ENCODE data around the gene KIF6. TPM values are rescaled to one million over a fixed set of nuclear protein-coding genes. Genes with fewer than 3 reads are reported as not detected.

Gene KIF6
- total and polyA plus RNA-seq, 5 donors = 0.25 to 1.4 (median 0.43) TPM

DNA sequence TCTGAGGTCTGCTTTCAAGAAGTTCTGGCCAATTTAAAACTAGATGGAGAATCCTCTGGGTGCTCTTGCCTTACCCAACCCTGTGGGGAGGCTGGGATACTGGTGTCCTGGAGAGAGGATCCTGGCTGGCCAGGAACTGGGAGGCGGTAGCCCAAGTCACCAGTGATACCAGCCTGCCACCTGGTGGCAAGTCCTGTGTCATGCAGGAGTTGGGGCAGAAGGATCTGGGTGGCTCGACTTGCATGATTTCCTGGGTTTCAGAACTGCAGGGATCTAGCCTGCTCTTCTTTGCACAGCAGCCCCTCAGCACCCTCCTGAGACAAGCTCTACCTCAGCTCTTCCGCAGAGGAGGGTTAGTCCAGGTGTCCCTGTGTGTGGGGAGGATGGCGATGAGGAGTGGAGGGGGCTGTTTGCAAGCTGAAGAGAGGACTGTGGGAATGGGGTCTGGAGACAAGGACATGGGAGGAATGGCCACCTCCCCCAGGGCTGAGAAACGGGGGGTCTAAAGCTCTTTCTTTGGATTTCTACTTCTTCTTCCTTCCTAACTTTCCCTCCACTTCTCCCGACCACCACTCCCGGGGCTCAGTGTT lies 415.2 kb downstream of the KIF6 start:
- intact Hi-C loops (cut with DNase I) = loop anchor here (5.0 to 10.0 kb wide), 5 partner anchors 225 to 435 kb away; no protein-coding TSS in a partner anchor
- Histone ChIP-seq H3K4me1 (ENCODE audit: control insufficient read depth, insufficient read depth, low read length) (no peaks in the 10 kb centered on the region), H3K4me3 (ENCODE audit: low read length) (no peak overlapping the region), H3K27me3 (ENCODE audit: control insufficient read depth, insufficient read depth) (no peaks in the 10 kb centered on the region), H3K9me3 (ENCODE audit: control insufficient read depth, low read length) (no peaks in the 10 kb centered on the region), H3K27ac (ENCODE audit: low read length) (no peak overlapping the region)
- WGBS = 34% methylated on average over 7 of the region's 7 CpGs
- DNase-seq (peak; percentile 74 to 90 (median 87)), ATAC-seq (peak; percentile 50 to 68)

- ATAC-seq = no peak
- intact Hi-C loops (cut with DNase I) = loop anchor here (5.0 to 10.0 kb wide), 4 partner anchors 223 to 433 kb away; no protein-coding TSS in a partner anchor
- no peak for DNase-seq
- H3K4me1 ChIP-seq (ENCODE audit: control insufficient read depth, insufficient read depth, low read length) = no peaks in the 10 kb centered on the region
- H3K27me3 ChIP-seq (ENCODE audit: control insufficient read depth, insufficient read depth) = no peaks in the 10 kb centered on the region
- H3K27ac ChIP-seq (ENCODE audit: low read length) = no peak overlapping the region
- WGBS = 82% methylated on average over 3 of the region's 3 CpGs
- H3K9me3 ChIP-seq (ENCODE audit: control insufficient read depth, low read length) = no peaks in the 10 kb centered on the region
- no peak overlapping the region for H3K4me3 ChIP-seq (ENCODE audit: low read length)
Observed at GRCh38 chr6:39307462-39307861, 417.7 kb downstream of the KIF6 start.

DNA sequence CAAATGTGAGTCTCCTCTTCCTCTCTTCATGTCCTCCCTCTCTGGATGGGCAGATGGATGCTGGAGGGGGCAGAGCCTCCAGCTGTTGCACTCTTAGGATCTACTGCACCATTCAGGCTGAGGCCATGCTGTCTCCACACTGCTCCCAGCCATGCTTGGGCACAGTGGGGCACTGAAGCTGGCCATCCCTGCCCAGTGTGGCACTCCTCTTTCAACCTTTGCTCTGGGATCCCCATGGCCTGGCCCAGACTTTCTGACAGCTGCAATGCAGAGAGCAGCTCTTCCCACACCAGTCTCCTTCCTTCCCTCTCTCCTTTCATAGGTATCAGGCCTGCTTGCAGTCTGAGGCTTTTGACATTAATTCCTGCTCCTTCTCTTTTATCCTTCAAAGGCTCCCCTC lies 420.3 kb downstream of the KIF6 start:
- no peaks in the 10 kb centered on the region for H3K4me1 ChIP-seq (ENCODE audit: control insufficient read depth, insufficient read depth, low read length)
- ATAC-seq (no peak), DNase-seq (no peak)
- H3K4me3 ChIP-seq (ENCODE audit: low read length) = no peak overlapping the region
- intact Hi-C loops (cut with DNase I) = loop anchor here (2.0 to 10.0 kb wide), 7 partner anchors 136 to 433 kb away; no protein-coding TSS in a partner anchor
- no peak overlapping the region for H3K27ac ChIP-seq (ENCODE audit: low read length)
- no peaks in the 10 kb centered on the region for H3K27me3 ChIP-seq (ENCODE audit: control insufficient read depth, insufficient read depth)
- H3K9me3 ChIP-seq (ENCODE audit: control insufficient read depth, low read length) = no peaks in the 10 kb centered on the region

GRCh38 chr6:39303425-39304153 lies 421.6 kb downstream of the KIF6 start:
- no peaks in the 10 kb centered on the region for H3K4me1 ChIP-seq (ENCODE audit: control insufficient read depth, insufficient read depth, low read length)
- no peaks in the 10 kb centered on the region for H3K27me3 ChIP-seq (ENCODE audit: control insufficient read depth, insufficient read depth)
- intact Hi-C loops (cut with DNase I) = loop anchor here (2.0 to 10.0 kb wide), 7 partner anchors 135 to 431 kb away; no protein-coding TSS in a partner anchor
- no peaks in the 10 kb centered on the region for H3K9me3 ChIP-seq (ENCODE audit: control insufficient read depth, low read length)
- no peak overlapping the region for H3K27ac ChIP-seq (ENCODE audit: low read length)
- peak in 1 of 3 donors; percentile 46 for DNase-seq
- H3K4me3 ChIP-seq (ENCODE audit: low read length) = no peak overlapping the region
- WGBS = 85% methylated on average over 30 of the region's 30 CpGs
- ATAC-seq = no peak

GRCh38 chr6:39302669-39303424 lies 422.4 kb downstream of the KIF6 start:
- DNase-seq = peak; percentile 84 to 95 (median 93)
- Histone ChIP-seq H3K4me1 (ENCODE audit: control insufficient read depth, insufficient read depth, low read length) (no peaks in the 10 kb centered on the region), H3K4me3 (ENCODE audit: low read length) (no peak overlapping the region), H3K27me3 (ENCODE audit: control insufficient read depth, insufficient read depth) (no peaks in the 10 kb centered on the region), H3K9me3 (ENCODE audit: control insufficient read depth, low read length) (no peaks in the 10 kb centered on the region), H3K27ac (ENCODE audit: low read length) (no peak overlapping the region)
- peak; percentile 86 to 91 for ATAC-seq
- WGBS = 7% methylated on average over 11 of the region's 11 CpGs
- intact Hi-C loops (cut with DNase I) = loop anchor here (2.0 to 10.0 kb wide), 6 partner anchors 136 to 431 kb away; no protein-coding TSS in a partner anchor

DNA sequence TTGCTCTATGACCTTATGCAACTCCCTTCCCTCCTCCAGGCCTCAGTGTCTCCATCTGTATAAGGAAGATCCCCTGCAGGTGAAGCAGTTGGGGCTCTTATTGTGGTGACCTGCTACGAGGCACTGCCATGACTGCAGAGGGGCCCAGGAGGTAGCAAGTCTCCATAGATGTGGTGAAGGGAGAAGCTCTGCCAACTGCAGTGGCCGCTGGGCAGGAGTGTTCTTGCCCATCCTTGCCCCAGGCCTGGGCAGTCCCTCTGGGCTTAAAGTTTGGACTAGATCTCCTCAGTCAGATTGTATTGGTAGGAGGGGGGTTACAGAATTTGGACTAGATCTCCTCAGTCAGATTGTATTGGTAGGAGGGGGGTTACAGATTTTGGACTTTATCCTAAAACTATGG lies 423.2 kb downstream of the KIF6 start:
- ATAC-seq (no peak), DNase-seq (no peak)
- Histone ChIP-seq H3K9me3 (ENCODE audit: control insufficient read depth, low read length) (no peaks in the 10 kb centered on the region), H3K4me3 (ENCODE audit: low read length) (no peak overlapping the region), H3K27ac (ENCODE audit: low read length) (no peak overlapping the region), H3K27me3 (ENCODE audit: control insufficient read depth, insufficient read depth) (no peaks in the 10 kb centered on the region), H3K4me1 (ENCODE audit: control insufficient read depth, insufficient read depth, low read length) (no peaks in the 10 kb centered on the region)
- 95% methylated on average over 2 of the region's 2 CpGs for WGBS
- intact Hi-C loops (cut with DNase I) = loop anchor here (2.0 to 10.0 kb wide), 6 partner anchors 135 to 430 kb away; no protein-coding TSS in a partner anchor

- WGBS = 65% methylated on average over 7 of the region's 7 CpGs
- no peak for ATAC-seq
- no peaks in the 10 kb centered on the region for H3K27me3 ChIP-seq (ENCODE audit: control insufficient read depth, insufficient read depth)
Observed at GRCh38 chr6:39301606-39302005, 423.6 kb downstream of the KIF6 start.

DNA sequence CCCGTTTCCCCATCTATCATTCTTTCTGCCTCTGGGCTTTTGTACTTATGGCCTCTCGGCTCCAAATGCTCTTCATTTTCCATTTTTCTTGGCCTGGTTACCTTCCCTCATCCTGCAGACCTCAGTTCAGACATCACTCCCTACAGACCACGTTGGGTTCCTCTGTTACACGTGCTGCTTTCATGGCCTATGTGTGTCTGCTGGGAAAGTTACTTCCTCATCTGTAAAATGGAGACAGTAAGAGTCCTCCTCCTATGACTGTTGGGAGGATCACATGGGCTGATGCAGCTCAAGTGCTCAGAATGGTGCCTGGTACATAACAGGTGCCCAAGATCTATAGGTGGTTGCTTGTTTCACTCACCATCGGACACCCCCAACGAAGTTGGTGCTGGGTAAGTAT lies 424.5 kb downstream of the KIF6 start:
- peaks cover 2% of the 10 kb centered on the region for H3K4me1 ChIP-seq (ENCODE audit: control insufficient read depth, insufficient read depth, low read length)
- no peak overlapping the region for H3K4me3 ChIP-seq (ENCODE audit: low read length)
- 81% methylated on average over 6 of the region's 6 CpGs for WGBS
- intact Hi-C loops (cut with DNase I) = loop anchor here (5.0 to 10.0 kb wide), 5 partner anchors 133 to 428 kb away; no protein-coding TSS in a partner anchor
- H3K27me3 ChIP-seq (ENCODE audit: control insufficient read depth, insufficient read depth) = no peaks in the 10 kb centered on the region
- no peak overlapping the region for H3K27ac ChIP-seq (ENCODE audit: low read length)
- no peaks in the 10 kb centered on the region for H3K9me3 ChIP-seq (ENCODE audit: control insufficient read depth, low read length)
- ATAC-seq (no peak), DNase-seq (no peak)

More at GRCh38 chr6:39301606-39302005, 423.6 kb downstream of the KIF6 start:
- Histone ChIP-seq H3K27ac (ENCODE audit: low read length) (no peak overlapping the region), H3K4me3 (ENCODE audit: low read length) (no peak overlapping the region), H3K9me3 (ENCODE audit: control insufficient read depth, low read length) (no peaks in the 10 kb centered on the region), H3K4me1 (ENCODE audit: control insufficient read depth, insufficient read depth, low read length) (no peaks in the 10 kb centered on the region)
- peak in 2 of 3 donors; percentile 32 to 77 for DNase-seq
- intact Hi-C loops (cut with DNase I) = loop anchor here (2.0 to 10.0 kb wide), 6 partner anchors 134 to 429 kb away; no protein-coding TSS in a partner anchor

DNA sequence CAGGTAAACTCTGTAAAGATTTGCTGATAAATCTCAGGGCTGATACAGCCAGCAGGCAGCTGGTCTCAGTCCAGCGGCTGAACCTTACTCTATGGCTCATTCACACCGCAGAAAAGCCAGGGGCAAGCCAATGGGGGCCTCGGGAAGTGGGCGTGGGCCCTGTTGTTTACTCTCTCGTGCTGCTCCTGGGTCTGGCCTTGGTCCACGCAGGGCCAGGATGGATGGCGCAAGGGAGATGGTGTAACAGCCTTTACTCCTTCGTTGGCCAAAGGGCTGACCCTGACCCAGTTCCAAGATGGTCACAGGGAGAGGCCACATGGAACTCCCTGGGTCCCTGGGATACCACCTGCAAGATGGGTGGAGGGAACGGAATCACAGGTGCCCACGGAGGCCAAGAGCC lies 427.1 kb downstream of the KIF6 start:
- Histone ChIP-seq H3K27ac (ENCODE audit: low read length) (no peak overlapping the region), H3K27me3 (ENCODE audit: control insufficient read depth, insufficient read depth) (no peaks in the 10 kb centered on the region), H3K4me3 (ENCODE audit: low read length) (no peak overlapping the region), H3K9me3 (ENCODE audit: control insufficient read depth, low read length) (no peaks in the 10 kb centered on the region), H3K4me1 (ENCODE audit: control insufficient read depth, insufficient read depth, low read length) (peaks cover 2% of the 10 kb centered on the region)
- 74% methylated on average over 10 of the region's 10 CpGs for WGBS
- ATAC-seq = no peak
- DNase-seq = no peak
- intact Hi-C loops (cut with DNase I) = no loop called here

GRCh38 chr6:39296745-39297640 lies 428.2 kb downstream of the KIF6 start:
- no peaks in the 10 kb centered on the region for H3K27me3 ChIP-seq (ENCODE audit: control insufficient read depth, insufficient read depth)
- peaks cover 2% of the 10 kb centered on the region for H3K4me1 ChIP-seq (ENCODE audit: control insufficient read depth, insufficient read depth, low read length)
- ATAC-seq (peak; percentile 94 to 96), DNase-seq (peak; percentile 91 to 94 (median 94))
- H3K9me3 ChIP-seq (ENCODE audit: control insufficient read depth, low read length) = no peaks in the 10 kb centered on the region
- H3K4me3 ChIP-seq (ENCODE audit: low read length) = no peak overlapping the region
- 27% methylated on average over 18 of the region's 18 CpGs for WGBS
- intact Hi-C loops (cut with DNase I) = no loop called here
- H3K27ac ChIP-seq (ENCODE audit: low read length) = no peak overlapping the region

Data from right cardiac atrium (tissue), 5 donors.